H1 (cell line): ENCODE data around the gene ZBP1. TPM values are rescaled to one million over a fixed set of nuclear protein-coding genes. Genes with fewer than 3 reads are reported as not detected.

ENCODE experiments used
- CTCF ChIA-PET: fragments of 300-600 bp; sonication (Branson Sonifier 250); formaldehyde crosslinking; loops from one replicate; lab custom pipeline; 2021; ENCODE audit not compliant: partially characterized antibody; lab: Charles Lee
- POLR2A ChIA-PET: fragments of 300-600 bp; sonication (Branson Sonifier 250); formaldehyde crosslinking; loops from one replicate; lab custom pipeline; 2021; ENCODE audit warnings: inconsistent platforms; ENCODE audit not compliant: partially characterized antibody; lab: Charles Lee
- DNase-seq, 2 experiments: peaks; one replicate each; pipeline versions ENCODE4 v3.0.0 to v3.0.0-alpha.2; 2010 to 2022; ENCODE audit warnings: low spot score in 2 of 2, low read depth in 1 of 2, mixed read lengths in 1 of 2
- FAIRE-seq: peaks from 2 replicates; lab custom pipeline; 2011; peaks lifted over from hg19 to GRCh38; lab: Jason Lieb, UNC
- H2AFZ ChIP-seq: 2 replicates; pipeline ENCODE4 v1.8.1; 2012; ENCODE audit warnings: low read length, inconsistent platforms
- H2AK5ac ChIP-seq: 2 replicates; pipeline ENCODE4 v1.6.1; 2013; ENCODE audit warnings: low read depth, low read length
- H2BK120ac ChIP-seq: replicated peaks from 2 replicates; pipeline ENCODE3; 2013; ENCODE audit warnings: low read depth, low read length, inconsistent platforms
- H2BK12ac ChIP-seq: 2 replicates; pipeline ENCODE4 v1.6.1; 2013; ENCODE audit warnings: low read depth, low read length
- H2BK15ac ChIP-seq: 2 replicates; pipeline ENCODE4 v1.6.1; 2013; ENCODE audit warnings: low read length
- H2BK20ac ChIP-seq: 2 replicates; pipeline ENCODE4 v1.6.1; 2013; ENCODE audit warnings: low read length
- H2BK5ac ChIP-seq: 2 replicates; pipeline ENCODE4 v1.6.1; 2013; ENCODE audit warnings: low read depth, low read length
- H3K14ac ChIP-seq: 2 replicates; pipeline ENCODE4 v1.6.1; 2013; ENCODE audit warnings: inconsistent platforms; ENCODE audit not compliant: insufficient read length
- H3K18ac ChIP-seq: 2 replicates; pipeline ENCODE4 v1.6.1; 2013; ENCODE audit warnings: low read length; ENCODE audit errors: extremely low read depth
- H3K23ac ChIP-seq: 2 replicates; pipeline ENCODE4 v1.6.1; 2013; ENCODE audit warnings: inconsistent platforms; ENCODE audit not compliant: insufficient read length
- H3K23me2 ChIP-seq: 2 replicates; pipeline ENCODE4 v1.6.1; 2013; ENCODE audit warnings: low read depth, low read length
- H3K27ac ChIP-seq: 2 replicates; pipeline ENCODE4 v1.6.1; 2011; ENCODE audit warnings: low read depth, low read length, inconsistent platforms
- H3K27me3 ChIP-seq, 4 experiments: replicated peaks in 1 of 4; 1 replicate in 1 of 4; 2 replicates in 3 of 4; pipeline versions ENCODE4 v1.6.1 to v1.8.1; 2011 to 2013; ENCODE audit warnings: low read length in 3 of 4, mild to moderate bottlenecking in 3 of 4, inconsistent platforms in 2 of 4, mixed read lengths in 2 of 4, moderate library complexity in 1 of 4; ENCODE audit not compliant: control insufficient read depth in 3 of 4, insufficient read depth in 3 of 4; ENCODE audit errors: extremely low read depth in 1 of 4
- H3K36me3 ChIP-seq, 4 experiments: 2 replicates each; pipeline versions ENCODE4 v1.6.1 to v1.8.1; 2011 to 2013; ENCODE audit warnings: mild to moderate bottlenecking in 4 of 4, low read length in 3 of 4, moderate library complexity in 2 of 4, control low read depth in 1 of 4, inconsistent platforms in 1 of 4; ENCODE audit not compliant: insufficient read depth in 4 of 4, control insufficient read depth in 2 of 4
- H3K4ac ChIP-seq: replicated peaks from 2 replicates; pipeline ENCODE3; 2013; ENCODE audit warnings: low read length, low read depth, mixed read lengths, inconsistent platforms; ENCODE audit not compliant: insufficient read length
- H3K4me1 ChIP-seq, 4 experiments: replicated peaks in 1 of 4; 1 replicate in 1 of 4; 2 replicates in 3 of 4; pipeline versions ENCODE4 v1.6.1 to v1.8.1; 2011 to 2013; ENCODE audit warnings: low read length in 3 of 4, inconsistent platforms in 2 of 4, mixed read lengths in 1 of 4; ENCODE audit not compliant: insufficient read depth in 4 of 4, control insufficient read depth in 3 of 4
- H3K4me2 ChIP-seq, 2 experiments: 2 replicates each; pipeline versions ENCODE4 v1.6.1 to v1.8.1; 2011 to 2013; ENCODE audit warnings: low read depth in 2 of 2, low read length in 2 of 2, control low read depth in 1 of 2, inconsistent platforms in 1 of 2, mild to moderate bottlenecking in 1 of 2; ENCODE audit not compliant: insufficient read depth in 1 of 2
- H3K4me3 ChIP-seq, 4 experiments: fragments of 200-600, 300-600 bp in 1 of 4; sonication (generic), shearing (Covaris generic), sonication (Bioruptor Twin) in 1 of 4; 2 replicates each; pipeline versions ENCODE4 v1.5.1 to v1.8.1; 2011 to 2016; ENCODE audit warnings: low read length in 4 of 4, low read depth in 3 of 4, control low read depth in 2 of 4, inconsistent platforms in 2 of 4, mild to moderate bottlenecking in 2 of 4, mixed read lengths in 1 of 4, moderate library complexity in 1 of 4; ENCODE audit not compliant: insufficient read depth in 2 of 4; ENCODE audit errors: extremely low read depth in 1 of 4
- H3K56ac ChIP-seq: replicated peaks from 2 replicates; pipeline ENCODE3; 2013; ENCODE audit warnings: low read depth, mild to moderate bottlenecking, mixed read lengths, low read length, inconsistent platforms; ENCODE audit not compliant: insufficient read length
- H3K79me1 ChIP-seq: 2 replicates; pipeline ENCODE4 v1.6.1; 2013; ENCODE audit warnings: low read depth, low read length, control low read depth
- H3K79me2 ChIP-seq, 2 experiments: 2 replicates each; pipeline versions ENCODE4 v1.6.1 to v1.8.1; 2012 to 2013; ENCODE audit warnings: low read length in 2 of 2, mild to moderate bottlenecking in 2 of 2, inconsistent platforms in 1 of 2; ENCODE audit not compliant: insufficient read depth in 2 of 2, control insufficient read depth in 1 of 2
- H3K9ac ChIP-seq, 4 experiments: replicated peaks in 1 of 4; 1 replicate in 1 of 4; 2 replicates in 3 of 4; pipeline versions ENCODE4 v1.6.1 to v1.8.1; 2011 to 2013; ENCODE audit warnings: low read depth in 3 of 4, low read length in 3 of 4, control low read depth in 2 of 4, mild to moderate bottlenecking in 2 of 4, moderate library complexity in 2 of 4, inconsistent platforms in 1 of 4; ENCODE audit errors: extremely low read depth in 1 of 4
- H3K9me3 ChIP-seq, 2 experiments: 2 replicates each; pipeline versions ENCODE4 v1.6.1 to v1.8.1; 2012 to 2013; ENCODE audit warnings: mild to moderate bottlenecking in 2 of 2, moderate library complexity in 2 of 2, control low read depth in 1 of 2, inconsistent platforms in 1 of 2, low read depth in 1 of 2, low read length in 1 of 2, mixed read lengths in 1 of 2; ENCODE audit not compliant: insufficient read depth in 2 of 2
- H4K20me1 ChIP-seq, 2 experiments: replicated peaks in 1 of 2; 2 replicates each; pipeline versions ENCODE3 to v1.8.1; 2011 to 2013; ENCODE audit warnings: inconsistent platforms in 2 of 2, low read length in 2 of 2, mild to moderate bottlenecking in 1 of 2; ENCODE audit not compliant: insufficient read depth in 2 of 2, control insufficient read depth in 1 of 2
- H4K5ac ChIP-seq: 2 replicates; pipeline ENCODE4 v1.6.1; 2013; ENCODE audit warnings: low read length, low read depth, mixed read lengths, inconsistent platforms; ENCODE audit not compliant: insufficient read length
- H4K8ac ChIP-seq: 2 replicates; pipeline ENCODE4 v1.8.0; 2013; ENCODE audit warnings: mild to moderate bottlenecking, moderate library complexity, low read length, inconsistent platforms; ENCODE audit not compliant: insufficient read depth; ENCODE audit errors: extremely low read depth
- H4K91ac ChIP-seq: replicated peaks from 2 replicates; pipeline ENCODE3; 2013; ENCODE audit warnings: low read length, mixed read lengths, inconsistent platforms; ENCODE audit not compliant: insufficient read length
- CREB1 ChIP-seq: IDR thresholded peaks from 2 replicates; pipeline ENCODE4 v1.6.1; 2012; ENCODE audit warnings: inconsistent platforms
- CTBP2 ChIP-seq: IDR thresholded peaks from 2 replicates; pipeline ENCODE4 v1.7.0; 2011; ENCODE audit warnings: borderline replicate concordance, mild to moderate bottlenecking, moderate library complexity, mixed read lengths, low read length; ENCODE audit not compliant: insufficient read depth, insufficient read length
- EGR1 ChIP-seq: IDR thresholded peaks from 2 replicates; pipeline ENCODE4 v1.6.1; 2011; ENCODE audit warnings: low read depth, low read length, borderline replicate concordance
- POU5F1 ChIP-seq: IDR thresholded peaks from 2 replicates; pipeline ENCODE4 v1.6.1; 2011; ENCODE audit warnings: low read depth, mild to moderate bottlenecking, low read length, moderate library complexity
- RAD21 ChIP-seq, 2 experiments: IDR thresholded peaks in 1 of 2; conservative IDR thresholded peaks in 1 of 2; 2 replicates each; pipeline ENCODE4 v1.6.1; 2011; ENCODE audit warnings: low read depth in 2 of 2, low read length in 2 of 2, improper control_type of control experiment in 1 of 2, inconsistent platforms in 1 of 2, mild to moderate bottlenecking in 1 of 2, moderate library complexity in 1 of 2
- SP1 ChIP-seq: IDR thresholded peaks from 2 replicates; pipeline ENCODE4 v1.6.1; 2011; ENCODE audit warnings: low read depth, low read length
- WGBS, 2 experiments: shearing (Covaris generic) in 1 of 2; methylation state at CpG; one replicate each; pipeline versions ENCODE4 v1.1.6 to v1.1.7; 2013 to 2015; ENCODE audit warnings: low lambda C conversion rate in 2 of 2, mixed read lengths in 2 of 2, inconsistent platforms in 1 of 2, low coverage in 1 of 2, missing lambda C conversion rate in 1 of 2; ENCODE audit not compliant: insufficient replicate concordance in 2 of 2, insufficient coverage in 1 of 2, insufficient read length in 1 of 2; ENCODE audit errors: extremely low coverage in 1 of 2, missing lambda C conversion rate in 1 of 2; 5-methylcytosine and 5-hydroxymethylcytosine counted together
- polyA plus RNA-seq, 7 experiments: library from polyadenylated mRNA; depleted of rRNA in 3 of 7; stranded (reverse) in 5 of 7; unstranded in 2 of 7; fragments of >200 nt in 5 of 7; fragments of 200-250 nt in 2 of 7; gene quantifications; 1 replicate in 5 of 7; 2 replicates in 1 of 7; 4 replicates in 1 of 7; pipeline versions ENCODE4 v1.2.1 to v1.2.3, GENCODE V29; 2011 to 2013; ENCODE audit warnings: missing spikeins in 2 of 7, mixed read lengths in 2 of 7
- total RNA-seq: library from RNA; stranded (reverse); fragmentation: NEBNext Ultra II Directional; extraction: Animal tissue kit (Norgen Biotek cat#: 25700); gene quantifications from 2 replicates; pipeline ENCODE4 v1.2.1, GENCODE V29; 2021

The ZBP1 gene
- total and polyA plus RNA-seq, 2 of the 8 experiments (the other 6 are each of a cell fraction or from before 2014, with no cell fraction given), result not detected

DNA sequence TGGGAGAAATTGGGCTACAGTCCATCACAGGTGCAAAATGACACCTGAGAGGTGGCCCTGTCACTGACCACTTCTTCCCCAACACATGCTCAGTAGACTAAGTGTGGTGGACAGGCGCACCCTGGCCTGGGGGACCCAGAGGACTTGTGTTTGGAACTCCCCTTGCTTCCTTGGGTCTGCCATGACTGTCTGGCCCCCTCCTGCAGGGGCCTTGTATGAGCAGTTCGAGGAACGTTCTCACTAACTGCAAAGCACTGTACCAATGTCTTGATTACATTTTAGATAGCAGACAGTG is 63.3 kb downstream of the ZBP1 start:
- Histone ChIP-seq H2AK5ac (no peak overlapping the region), H3K79me1 (no peaks in the 10 kb centered on the region), H3K14ac (no peak overlapping the region), H3K4me3 (no peak overlapping the region), H4K20me1 (no peaks in the 10 kb centered on the region), H3K4me1 (no peaks in the 10 kb centered on the region), H4K5ac (no peak overlapping the region), H4K8ac (no peak overlapping the region), H3K27ac (no peak overlapping the region), H3K36me3 (no peaks in the 10 kb centered on the region), H3K18ac (no peak overlapping the region), H2BK12ac (no peak overlapping the region), H2BK15ac (no peak overlapping the region), H2BK20ac (no peak overlapping the region), H4K91ac (no peak overlapping the region), H3K4ac (no peak overlapping the region), H3K23me2 (no peaks in the 10 kb centered on the region), H3K9ac (no peak overlapping the region), H3K9me3 (no peaks in the 10 kb centered on the region), H3K79me2 (no peaks in the 10 kb centered on the region), H2BK120ac (no peak overlapping the region), H2AFZ (no peak overlapping the region), H2BK5ac (no peak overlapping the region), H3K27me3 (no peaks in the 10 kb centered on the region), H3K23ac (no peak overlapping the region), H3K4me2 (no peak overlapping the region), H3K56ac (no peak overlapping the region)
- no peak for DNase-seq
- WGBS, 2 experiments, result 81% methylated on average over 3 of the region's 3 CpGs; no CpG with 5 or more reads in 1 of the 2 experiments
- TF ChIP-seq CREB1 (no peak), SP1 (no peak), EGR1 (no peak), RAD21 (IDR thresholded peaks at IDR 0.05 in 1 of 2, conservative IDR thresholded peaks at IDR 0.05 in 1 of 2; ENCODE audit: low read depth in 2 of 2, low read length in 2 of 2) (no peak), POU5F1 (no peak), CTBP2 (no peak)
- ChIA-PET POLR2A (no interaction called here), CTCF (interaction anchor here (6.3 kb wide), 1 partner anchor 17 kb away, joined by 46 read pairs; no protein-coding TSS in a partner anchor)
- FAIRE-seq, result no peak
